Sigmoid colon (tissue), 7 donors: Measurements from ENCODE around the gene G6PD. TPM values are rescaled to one million over a fixed set of nuclear protein-coding genes. Genes with fewer than 3 reads are reported as not detected.
"Not testable (repeated sequence)": the region's sequence is repeated elsewhere in the genome, so short reads cannot be mapped to it uniquely, and the experiment has no call there.

Source experiments
- DNase-seq: peaks from one replicate; pipeline ENCODE4 v3.0.0-alpha.2; 2019
- H3K27ac ChIP-seq, 4 donors: fragments of 200-600 bp; sonication (generic); one replicate each; pipeline ENCODE4 v1.5.1; 2016 to 2019; ENCODE audit warnings: mild to moderate bottlenecking in 1 of 4
- H3K27me3 ChIP-seq, 3 donors: fragments of 200-600 bp; sonication (generic); one replicate each; pipeline ENCODE4 v1.5.1; 2019; ENCODE audit warnings: mild to moderate bottlenecking in 1 of 3
- H3K36me3 ChIP-seq, 4 donors: fragments of 200-600 bp; sonication (generic); one replicate each; pipeline ENCODE4 v1.5.1; 2016 to 2019
- H3K4me1 ChIP-seq, 4 donors: fragments of 200-600 bp; sonication (generic); one replicate each; pipeline ENCODE4 v1.5.1; 2017 to 2019
- H3K4me3 ChIP-seq, 4 donors: fragments of 200-600 bp; sonication (generic); one replicate each; pipeline ENCODE4 v1.5.1; 2017 to 2019; ENCODE audit warnings: mild to moderate bottlenecking in 2 of 4, moderate library complexity in 1 of 4
- H3K9me3 ChIP-seq, 4 donors: fragments of 200-600 bp in 3 of 4; sonication (generic) in 3 of 4; one replicate each; pipeline versions ENCODE4 v1.5.1 to v1.6.1; 2013 to 2019
- POLR2A ChIP-seq, 2 donors: fragments of 450-650 bp; IDR thresholded peaks; one replicate each; pipeline ENCODE4 v1.6.1; 2016; ENCODE audit warnings: antibody characterized with exemption in 2 of 2, mild to moderate bottlenecking in 2 of 2, moderate library complexity in 2 of 2
- WGBS, 2 donors: extraction: QIAGEN DNeasy Blood & Tissue Kit; methylation state at CpG; one replicate each; pipeline ENCODE4 v1.1.7; 2013; 5-methylcytosine and 5-hydroxymethylcytosine counted together
- intact Hi-C: fragments of 100-400 bp; cut with DNase I; formaldehyde crosslinking; loops from one replicate; pipeline ENCODE4 v1.15.1; 2023
- polyA plus RNA-seq, 3 donors: library from polyadenylated mRNA; stranded (reverse); fragments of 200-250 nt; gene quantifications; one replicate each; pipeline ENCODE4 v1.2.3, GENCODE V29; 2013
- total RNA-seq, 4 donors: library from RNA; depleted of rRNA; stranded (reverse); fragments of >200 nt; gene quantifications; one replicate each; pipeline ENCODE4 v1.1.0, GENCODE V29; 2016
- donor health status: healthy with polysubstance abuse.
- donor health status: Bipolar disorder and iron deficiency.
- donor health status: healthy.

The G6PD gene
- total and polyA plus RNA-seq, 7 donors, result 9.0 to 34.6 (median 18.2) TPM

- H3K4me3 ChIP-seq, result no peak overlapping the region
- no peaks in the 10 kb centered on the region for H3K36me3 ChIP-seq
- 94 to 95% methylated on average over 5 of the region's 5 CpGs for WGBS, 2 donors
- H3K9me3 ChIP-seq, result no peaks in the 10 kb centered on the region
- TF ChIP-seq POLR2A (IDR thresholded peaks at IDR 0.05), result no peak
- no peaks in the 10 kb centered on the region for H3K27me3 ChIP-seq
- DNase-seq, result no peak
- no peak overlapping the region for H3K27ac ChIP-seq
- intact Hi-C loops, result no loop called here
- peaks cover 0 to 9% (median 3%) of the 10 kb centered on the region in 4 donors for H3K4me1 ChIP-seq
Observed at GRCh38 chrX:154592505-154592904, 45.9 kb upstream of the G6PD start.

- H3K4me3 ChIP-seq, DNase-seq, H3K27me3 ChIP-seq, H3K9me3 ChIP-seq, H3K27ac ChIP-seq, H3K4me1 ChIP-seq, H3K36me3 ChIP-seq, intact Hi-C loops: not testable (repeated sequence)
- WGBS, 2 donors, result no CpG with 5 or more reads among the region's 13 CpGs
Observed at GRCh38 chrX:154590415-154590814, 43.8 kb upstream of the G6PD start.

- H3K27me3 ChIP-seq, DNase-seq, H3K4me1 ChIP-seq, H3K9me3 ChIP-seq, H3K36me3 ChIP-seq, H3K4me3 ChIP-seq, intact Hi-C loops, H3K27ac ChIP-seq: not testable (repeated sequence)
- WGBS, 2 donors, result no CpG with 5 or more reads among the region's 39 CpGs
Observed at GRCh38 chrX:154584585-154585183, 38.0 kb upstream of the G6PD start, which contains the start of gene CTAG1A. Gene CTAG1A (plus strand): TSS chrX:154585133. CDS start chrX:154585207, 74 bp downstream.

- H3K9me3 ChIP-seq, H3K27me3 ChIP-seq, H3K4me3 ChIP-seq, H3K36me3 ChIP-seq, H3K4me1 ChIP-seq, DNase-seq, intact Hi-C loops, H3K27ac ChIP-seq: not testable (repeated sequence)
- WGBS, 2 donors, result no CpG with 5 or more reads among the region's 8 CpGs
Observed at GRCh38 chrX:154582994-154583393, 36.3 kb upstream of the G6PD start.

- H3K27ac ChIP-seq, H3K4me3 ChIP-seq, H3K27me3 ChIP-seq, DNase-seq, intact Hi-C loops, H3K36me3 ChIP-seq, H3K9me3 ChIP-seq, H3K4me1 ChIP-seq: not testable (repeated sequence)
- WGBS, 2 donors, result no CpG with 5 or more reads among the region's 5 CpGs
Observed at GRCh38 chrX:154575076-154575475, 28.4 kb upstream of the G6PD start.

- H3K4me3 ChIP-seq, DNase-seq, H3K27ac ChIP-seq, H3K27me3 ChIP-seq, H3K9me3 ChIP-seq, H3K36me3 ChIP-seq, H3K4me1 ChIP-seq, intact Hi-C loops: not testable (repeated sequence)
- WGBS, 2 donors, result no CpG with 5 or more reads among the region's 10 CpGs
Observed at GRCh38 chrX:154573061-154573460, 26.4 kb upstream of the G6PD start.

GRCh38 chrX:154570361-154570760 is 23.7 kb upstream of the G6PD start:
- H3K27me3 ChIP-seq, H3K4me3 ChIP-seq, intact Hi-C loops, H3K9me3 ChIP-seq, DNase-seq, H3K4me1 ChIP-seq, H3K27ac ChIP-seq, H3K36me3 ChIP-seq: not testable (repeated sequence)
- WGBS, 2 donors, result no CpG with 5 or more reads among the region's 11 CpGs

- H3K27ac ChIP-seq, H3K36me3 ChIP-seq, H3K4me3 ChIP-seq, intact Hi-C loops, H3K9me3 ChIP-seq, H3K27me3 ChIP-seq, DNase-seq, H3K4me1 ChIP-seq: not testable (repeated sequence)
- no CpG with 5 or more reads among the region's 10 CpGs for WGBS, 2 donors
Observed at GRCh38 chrX:154562295-154562694, 15.6 kb upstream of the G6PD start.

GRCh38 chrX:154560326-154560725 is 13.7 kb upstream of the G6PD start:
- H3K27ac ChIP-seq, H3K36me3 ChIP-seq, H3K9me3 ChIP-seq, H3K4me3 ChIP-seq, DNase-seq, H3K4me1 ChIP-seq, H3K27me3 ChIP-seq, intact Hi-C loops: not testable (repeated sequence)
- WGBS, 2 donors, result 67 to 88% methylated on average over 13 of the region's 31 CpGs

- intact Hi-C loops, DNase-seq, H3K27ac ChIP-seq, H3K9me3 ChIP-seq, H3K4me1 ChIP-seq, H3K4me3 ChIP-seq, H3K27me3 ChIP-seq, H3K36me3 ChIP-seq: not testable (repeated sequence)
- 92 to 96% methylated on average over 9 to 10 of the region's 21 CpGs for WGBS, 2 donors
Observed at GRCh38 chrX:154558896-154559295, 12.2 kb upstream of the G6PD start.

- H3K27me3 ChIP-seq, intact Hi-C loops, H3K4me3 ChIP-seq, H3K27ac ChIP-seq, H3K4me1 ChIP-seq, H3K9me3 ChIP-seq, DNase-seq: not testable (repeated sequence)
- H3K36me3 ChIP-seq, result peaks cover 0 to 12% (median 3%) of the 10 kb centered on the region in 4 donors
- WGBS, 2 donors, result 84 to 88% methylated on average over 5 of the region's 24 CpGs
Observed at GRCh38 chrX:154558060-154558690, 11.5 kb upstream of the G6PD start.

- DNase-seq, H3K9me3 ChIP-seq, intact Hi-C loops, H3K27me3 ChIP-seq, H3K4me3 ChIP-seq, H3K4me1 ChIP-seq, H3K27ac ChIP-seq: not testable (repeated sequence)
- H3K36me3 ChIP-seq, result peaks cover 0 to 14% (median 3%) of the 10 kb centered on the region in 4 donors
- WGBS, 2 donors, result 88 to 93% methylated on average over 11 to 12 of the region's 18 CpGs
Observed at GRCh38 chrX:154552112-154552806, 5.6 kb upstream of the G6PD start.
